Cerebellar cortex (tissue), 1 donor: Measurements from ENCODE around the gene IYD.
A peak's percentile ranks its signal among the peaks of the same experiment; 100 is the strongest.

Experiments
- DNase-seq: peaks from one replicate; pipeline ENCODE4 v3.0.0-alpha.2; 2015; ENCODE audit warnings: low spot score

The IYD gene

GRCh38 chr6:150394899-150395295 is 26.1 kb downstream of the IYD start:
- DNase-seq, result no peak

GRCh38 chr6:150395388-150396009 is 26.7 kb downstream of the IYD start:
- DNase-seq, result peak; percentile 59

- no peak for DNase-seq
Observed at GRCh38 chr6:150403458-150404246, 34.8 kb downstream of the IYD start.

- no peak for DNase-seq
Observed at GRCh38 chr6:150406948-150407347, 38.1 kb downstream of the IYD start.

GRCh38 chr6:150408842-150409241 is 40.0 kb downstream of the IYD start:
- DNase-seq, result no peak

- no peak for DNase-seq
Observed at GRCh38 chr6:150409576-150410066, 40.8 kb downstream of the IYD start.

- no peak for DNase-seq
Observed at GRCh38 chr6:150410399-150410798, 41.6 kb downstream of the IYD start.

GRCh38 chr6:150410906-150411305 is 42.1 kb downstream of the IYD start:
- no peak for DNase-seq

- DNase-seq, result no peak
Observed at GRCh38 chr6:150412221-150412620, 43.4 kb downstream of the IYD start.

- no peak for DNase-seq
Observed at GRCh38 chr6:150413198-150413597, 44.4 kb downstream of the IYD start.

GRCh38 chr6:150413781-150414281 is 45.0 kb downstream of the IYD start:
- no peak for DNase-seq

GRCh38 chr6:150416128-150416527 is 47.3 kb downstream of the IYD start:
- DNase-seq, result no peak

- no peak for DNase-seq
Observed at GRCh38 chr6:150417250-150417649, 48.4 kb downstream of the IYD start.

GRCh38 chr6:150417899-150418826 is 49.4 kb downstream of the IYD start:
- DNase-seq, result peak; percentile 72

- DNase-seq, result peak; percentile 5
Observed at GRCh38 chr6:150418827-150419594, 50.2 kb downstream of the IYD start.

GRCh38 chr6:150420428-150420827 is 51.6 kb downstream of the IYD start:
- no peak for DNase-seq

GRCh38 chr6:150420926-150421325 is 52.1 kb downstream of the IYD start:
- DNase-seq, result no peak

- no peak for DNase-seq
Observed at GRCh38 chr6:150425508-150425907, 56.7 kb downstream of the IYD start.

- no peak for DNase-seq
Observed at GRCh38 chr6:150426198-150426597, 57.4 kb downstream of the IYD start.

- no peak for DNase-seq
Observed at GRCh38 chr6:150427037-150427602, 58.3 kb downstream of the IYD start.

GRCh38 chr6:150427843-150428242 is 59.0 kb downstream of the IYD start:
- no peak for DNase-seq
